HEK293T (cell line): ENCODE data around the gene MAML2.

Experiments used
- ARNT ChIP-seq: fragments of 450-650 bp; IDR thresholded peaks from 2 replicates; pipeline ENCODE4 v1.6.1; 2017; ENCODE audit warnings: mild to moderate bottlenecking
- FOXA1 ChIP-seq: fragments of 450-650 bp; IDR thresholded peaks from 2 replicates; pipeline ENCODE4 v1.6.1; 2016; ENCODE audit warnings: mild to moderate bottlenecking
- FOXM1 ChIP-seq: fragments of 450-650 bp; IDR thresholded peaks from 2 replicates; pipeline ENCODE4 v1.6.1; 2017; ENCODE audit warnings: mild to moderate bottlenecking, borderline replicate concordance
- HDGF ChIP-seq: fragments of 450-650 bp; IDR thresholded peaks from 2 replicates; pipeline ENCODE4 v1.6.1; 2017; ENCODE audit warnings: antibody characterized with exemption, borderline replicate concordance
- SUZ12 ChIP-seq: fragments of 450-650 bp; IDR thresholded peaks from 2 replicates; pipeline ENCODE4 v1.6.1; 2016; ENCODE audit warnings: mild to moderate bottlenecking
- TARDBP ChIP-seq: fragments of 450-650 bp; IDR thresholded peaks from 2 replicates; pipeline ENCODE4 v1.6.1; 2016

DNA sequence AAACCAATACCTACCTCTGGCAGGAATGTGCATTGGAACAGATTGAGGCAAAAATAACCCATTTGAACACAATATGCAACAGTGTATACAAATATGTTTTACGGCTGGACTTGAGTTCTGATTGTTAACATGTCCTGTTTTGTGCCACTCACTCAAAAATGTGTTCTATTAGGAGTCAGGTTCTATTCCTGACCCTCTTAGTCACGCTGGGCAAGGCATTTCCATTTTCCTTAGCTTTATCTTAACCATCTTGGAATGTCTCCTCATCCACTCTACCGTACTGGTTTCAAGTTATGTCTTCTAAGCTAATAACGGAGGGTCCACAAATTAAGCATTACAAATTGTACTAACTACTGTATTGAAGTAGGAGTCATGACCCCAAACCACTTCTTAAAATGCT, 78.6 kb downstream of the MAML2 start:
- no peak for TF ChIP-seq SUZ12
- no peak for TF ChIP-seq ARNT
- TF ChIP-seq HDGF = no peak
- no peak for TF ChIP-seq TARDBP
- TF ChIP-seq FOXM1 = no peak
- TF ChIP-seq FOXA1 = no peak
